CD4-positive, alpha-beta T cell treated with Interleukin-4 for 1 hour (primary cell): Measurements from ENCODE around the gene MTG1.
A peak's percentile ranks its signal among the peaks of the same experiment; 100 is the strongest.
"Not testable (repeated sequence)": the region's sequence is repeated elsewhere in the genome, so short reads cannot be mapped to it uniquely, and the experiment has no call there.

Experiments used
- DNase-seq, 2 donors: peaks; one replicate each; pipeline ENCODE4 v3.0.0-alpha.2; 2020 to 2022

Gene MTG1

DNA sequence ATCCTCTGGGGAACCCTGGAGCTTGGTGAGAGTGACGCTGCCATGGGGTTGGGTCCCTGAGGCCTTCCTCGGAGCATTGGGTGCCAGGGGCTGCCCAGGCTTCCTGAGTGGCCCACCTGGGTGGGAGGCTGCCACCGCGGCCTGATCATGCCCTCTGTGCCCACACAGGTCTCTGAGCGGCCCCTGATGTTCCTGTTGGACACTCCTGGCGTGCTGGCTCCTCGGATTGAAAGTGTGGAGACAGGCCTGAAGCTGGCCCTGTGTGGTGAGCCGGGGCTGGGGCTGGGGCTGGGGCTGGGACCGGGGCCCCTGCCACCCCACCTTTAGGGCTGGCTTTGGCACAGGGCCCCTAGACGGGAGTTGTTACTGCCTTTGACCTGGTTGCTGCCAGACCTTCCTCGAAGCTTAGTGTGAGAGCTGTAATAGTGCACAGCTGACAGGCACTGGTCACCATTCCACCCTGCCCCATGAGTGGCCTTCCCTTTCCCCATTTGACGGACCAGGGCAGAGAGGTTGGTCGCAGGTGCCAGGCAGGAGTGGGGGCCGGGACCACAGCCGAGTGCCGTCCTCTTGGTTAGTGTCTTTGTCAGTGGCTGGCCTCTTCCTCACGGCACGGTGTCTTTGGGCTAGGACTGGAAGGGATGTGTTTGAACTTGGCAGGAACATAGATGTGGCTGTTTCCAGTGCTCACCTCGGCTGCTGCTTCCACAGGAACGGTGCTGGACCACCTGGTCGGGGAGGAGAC lies 8.2 kb downstream of the MTG1 start:
- DNase-seq = peak in 1 of 2 donors; percentile 9

DNA sequence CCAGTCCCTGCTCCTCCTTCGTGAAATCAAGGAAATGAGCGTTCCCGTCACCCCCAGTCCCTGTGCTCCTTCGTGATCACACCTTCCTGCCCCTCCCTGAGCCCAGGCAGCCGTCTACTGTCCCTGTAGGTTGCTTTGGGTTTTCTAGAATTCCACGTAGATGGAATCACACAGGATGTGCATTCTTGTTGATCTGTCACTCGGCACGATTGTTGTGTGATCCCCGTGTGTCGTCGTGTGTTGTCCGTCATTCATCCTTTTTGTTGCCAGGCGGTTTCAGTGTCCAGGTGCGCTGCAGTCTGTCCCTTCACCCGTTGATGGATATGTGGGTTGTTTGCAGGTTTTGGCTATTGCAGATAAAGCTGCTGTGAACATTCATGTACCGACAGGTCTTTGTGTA lies 9.4 kb downstream of the MTG1 start:
- no peak for DNase-seq

DNA sequence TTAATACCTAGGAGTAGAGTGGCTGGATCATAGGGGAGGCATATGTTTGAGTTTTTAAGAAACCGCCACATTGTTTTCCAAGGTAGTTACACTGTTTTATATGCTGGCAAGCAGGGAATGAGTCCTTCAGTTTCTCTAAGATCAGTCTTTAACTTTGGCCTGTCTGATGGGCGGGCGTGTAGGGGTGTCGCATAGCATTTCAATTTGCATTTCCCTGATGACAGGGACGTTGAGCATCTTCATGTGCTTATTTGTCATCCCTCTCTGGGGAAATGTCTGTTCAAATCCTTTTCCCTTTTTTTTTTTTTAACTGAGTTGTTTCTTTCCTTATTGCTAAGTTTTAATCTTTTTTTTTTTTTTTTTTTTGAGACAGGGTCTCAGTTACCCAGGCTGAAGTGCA lies 9.8 kb downstream of the MTG1 start:
- no peak for DNase-seq

DNA sequence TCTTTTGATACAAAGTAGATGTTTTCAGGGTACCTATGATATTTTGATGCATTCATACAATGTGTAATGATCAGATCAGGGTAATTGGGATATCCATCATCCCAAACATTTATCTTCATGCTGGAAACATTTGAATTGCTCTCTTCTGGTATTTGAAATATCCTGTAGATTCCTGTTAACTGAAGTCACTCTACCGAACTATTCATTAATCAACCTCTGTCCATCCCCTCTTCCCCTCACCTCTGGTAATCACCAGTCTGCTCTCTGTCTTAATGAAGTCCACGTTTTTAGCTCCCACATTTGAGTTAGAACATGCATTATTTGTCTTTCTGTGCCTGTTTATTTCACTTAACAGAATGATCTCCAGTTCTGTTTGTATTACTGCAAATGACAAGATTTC lies 11.3 kb downstream of the MTG1 start:
- DNase-seq = no peak

DNA sequence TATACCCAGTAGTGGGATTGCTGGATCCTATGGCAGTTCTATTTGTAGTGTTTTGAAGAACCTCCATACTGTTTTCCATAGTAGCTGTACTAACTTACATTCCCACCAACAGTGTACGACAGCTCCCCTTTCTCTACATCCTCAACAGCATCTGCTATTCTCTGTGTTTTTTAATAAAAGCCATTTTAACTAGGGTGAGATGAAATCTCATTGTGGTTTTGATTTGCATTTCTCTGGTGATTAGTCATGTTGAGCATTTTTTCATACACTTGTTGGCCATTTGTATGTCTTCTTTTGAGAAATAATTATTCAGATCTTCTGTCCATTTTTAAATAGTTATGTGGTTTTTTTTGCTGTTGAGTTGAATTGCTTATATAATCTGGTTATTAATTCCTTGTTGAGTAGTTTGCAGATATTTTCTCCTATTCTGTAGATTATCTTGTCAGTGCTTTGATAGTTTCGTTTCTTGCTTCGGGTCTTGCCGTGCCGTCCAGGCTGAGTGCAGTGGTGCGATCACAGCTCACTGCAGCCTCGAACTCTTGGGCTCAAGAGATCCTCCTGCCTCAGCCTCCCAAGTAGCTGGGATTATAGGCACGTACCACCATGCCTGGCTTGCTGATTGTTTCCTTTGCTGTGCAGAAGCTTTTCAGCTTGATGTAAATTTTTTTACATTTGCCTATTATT lies 12.0 kb downstream of the MTG1 start:
- DNase-seq = no peak

DNA sequence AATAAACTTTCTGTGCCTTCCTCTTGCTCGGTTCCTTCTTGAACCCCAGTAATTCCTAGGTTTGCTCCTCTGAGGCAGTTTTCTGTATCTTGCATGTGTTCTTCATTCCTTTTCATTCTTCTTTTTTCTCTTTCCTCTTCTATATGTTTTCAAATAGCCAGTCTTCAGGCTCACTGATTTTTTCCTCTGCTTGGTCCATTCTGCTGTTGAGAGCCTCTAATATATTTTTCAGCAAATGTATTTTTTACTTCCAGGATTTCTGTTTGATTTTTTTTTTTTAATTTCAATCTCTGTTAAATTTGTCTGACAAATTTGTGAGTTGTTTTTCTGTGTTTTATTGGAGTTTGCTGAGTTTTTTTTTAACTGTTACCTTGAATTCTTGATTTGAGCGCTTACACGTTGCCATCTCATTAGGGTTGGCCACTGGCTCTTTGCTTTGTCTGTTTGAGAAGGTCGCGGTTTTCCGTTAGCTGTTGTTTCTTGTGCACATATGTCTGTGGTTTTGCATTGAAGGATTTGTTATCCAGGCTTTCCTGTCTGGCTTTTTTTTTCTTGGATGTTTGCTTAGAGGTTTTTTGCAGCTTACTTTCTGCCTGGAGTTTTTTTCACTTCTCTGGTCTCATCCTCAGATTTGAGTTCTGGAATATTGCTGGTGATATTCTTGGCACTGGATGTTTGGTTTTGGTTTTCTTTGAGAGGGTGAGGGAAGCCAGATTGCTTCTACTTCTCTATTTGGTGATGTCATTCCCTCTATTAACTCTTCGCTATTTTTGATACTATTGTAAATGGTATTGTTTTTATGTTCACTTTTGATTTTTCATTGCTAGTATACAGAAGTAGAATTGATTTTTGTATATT lies 17.8 kb downstream of the MTG1 start:
- DNase-seq = no peak

DNA sequence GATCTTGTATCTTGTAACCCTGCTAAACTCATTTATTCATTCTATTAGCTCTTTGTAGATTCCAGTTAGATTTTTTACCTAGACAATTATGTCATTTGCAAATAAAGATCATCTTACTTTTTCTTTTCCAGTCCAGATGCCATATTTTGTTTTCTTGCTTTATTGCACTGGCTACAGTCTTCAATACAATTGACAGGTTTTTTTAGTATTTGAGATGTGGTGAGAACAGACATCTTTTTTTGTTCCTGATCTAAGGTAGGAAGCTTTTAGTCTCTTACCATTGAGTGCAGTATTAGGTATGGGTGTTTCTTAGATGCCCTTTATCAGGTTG lies 18.4 kb downstream of the MTG1 start:
- no peak for DNase-seq

DNA sequence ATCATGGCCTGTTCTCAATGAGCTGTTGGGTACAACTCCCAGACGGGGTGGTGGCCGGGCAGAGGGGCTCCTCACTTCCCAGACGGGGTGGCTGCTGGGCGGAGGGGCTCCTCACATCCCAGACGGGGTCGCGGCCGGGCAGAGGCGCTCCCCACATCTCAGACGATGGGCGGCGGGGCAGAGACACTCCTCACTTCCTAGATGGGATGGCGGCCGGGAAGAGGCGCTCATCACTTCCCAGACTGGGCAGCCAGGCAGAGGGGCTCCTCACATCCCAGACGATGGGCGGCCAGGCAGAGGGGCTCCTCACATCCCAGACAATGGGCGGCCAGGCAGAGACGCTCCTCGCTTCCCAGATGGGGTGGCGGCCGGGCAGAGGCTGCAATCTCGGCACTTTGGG lies 20.4 kb downstream of the MTG1 start:
- DNase-seq = not testable (repeated sequence)

DNA sequence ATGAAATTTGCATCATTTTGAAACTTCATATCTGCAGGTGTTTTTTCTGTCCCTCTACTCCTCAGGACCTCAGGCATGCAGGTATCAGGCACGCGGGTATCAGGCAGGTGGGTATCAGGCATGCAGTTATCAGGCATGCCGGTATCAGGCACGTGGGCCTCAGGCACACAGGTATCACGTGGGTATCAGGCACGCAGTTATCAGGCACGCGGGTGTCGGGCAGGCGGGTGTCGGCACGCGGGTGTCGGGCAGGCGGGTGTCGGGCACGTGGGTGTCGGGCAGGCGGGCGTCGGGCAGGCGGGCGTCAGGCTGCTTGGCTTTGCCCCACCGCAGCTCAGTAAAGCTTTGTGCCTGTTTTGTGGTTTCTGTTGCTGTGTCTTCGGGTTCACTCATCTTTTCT lies 21.8 kb downstream of the MTG1 start:
- no peak for DNase-seq

DNA sequence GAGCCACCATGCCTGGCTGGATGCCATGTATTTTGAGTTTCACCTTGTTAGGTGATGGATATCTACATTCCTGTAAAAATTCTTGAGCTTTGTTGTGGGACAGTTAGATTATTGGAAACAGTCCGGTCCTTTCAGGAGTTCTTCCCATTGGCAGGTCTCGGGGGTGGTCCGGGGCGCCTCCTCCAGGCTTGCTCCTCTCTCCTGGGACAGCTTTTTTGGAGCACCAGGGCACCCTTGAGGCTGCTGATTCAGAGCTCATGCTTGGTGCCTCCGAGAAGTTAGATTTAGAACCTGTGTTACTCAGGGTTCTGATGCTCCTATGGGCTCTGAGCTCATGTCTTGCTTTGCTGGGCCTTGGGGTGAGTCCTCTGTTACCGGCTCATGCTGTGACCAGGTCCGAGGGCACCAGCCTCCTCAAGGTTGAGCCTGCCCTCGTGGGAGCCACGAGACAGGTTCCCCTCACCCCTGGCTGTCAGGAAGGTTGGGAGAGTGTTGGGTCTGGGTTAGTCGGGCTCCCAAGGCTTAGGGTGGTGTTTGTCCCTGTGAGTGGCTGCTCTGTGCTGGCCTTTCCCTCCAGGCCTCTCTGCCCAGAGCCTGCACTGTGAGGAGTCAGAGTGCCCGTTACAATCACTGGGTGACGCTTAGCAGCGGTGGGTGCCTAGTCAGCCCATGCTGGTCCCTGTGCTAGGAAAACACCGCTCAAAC lies 24.5 kb downstream of the MTG1 start:
- DNase-seq = no peak

DNA sequence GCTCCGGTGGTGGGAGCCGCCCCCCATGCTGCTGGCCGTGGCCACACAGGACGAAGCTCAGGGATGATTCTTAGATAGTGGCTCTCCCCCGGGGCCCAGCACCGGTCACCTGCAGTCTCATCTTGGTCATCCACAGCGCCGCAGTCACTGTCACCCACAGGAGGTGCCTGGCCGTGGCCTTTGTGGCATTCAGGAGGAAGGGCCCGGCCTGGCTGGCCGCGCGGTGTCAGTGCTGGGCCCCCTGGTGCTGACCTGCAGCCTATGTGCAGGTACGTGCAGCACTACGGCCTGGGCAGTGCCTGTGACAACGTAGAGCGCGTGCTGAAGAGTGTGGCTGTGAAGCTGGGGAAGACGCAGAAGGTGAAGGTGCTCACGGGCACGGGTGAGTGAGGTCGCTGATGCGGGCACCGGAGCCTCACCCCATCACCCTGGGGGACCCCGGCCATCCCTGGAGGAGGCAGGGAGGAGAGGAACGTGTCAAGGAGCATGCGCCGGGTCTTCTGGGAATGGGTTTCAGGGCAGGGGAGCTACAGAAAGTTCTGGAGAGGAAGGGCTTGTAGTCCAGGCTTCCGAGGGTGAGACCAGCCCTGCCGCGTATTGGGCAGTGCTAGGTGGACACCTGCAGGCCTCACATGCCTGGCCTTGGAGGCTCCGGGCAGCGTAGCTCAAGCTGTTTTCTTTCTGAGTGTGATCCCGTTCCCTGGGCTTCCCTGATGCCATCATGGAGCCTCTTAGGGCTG lies 25.4 kb downstream of the MTG1 start:
- no peak for DNase-seq

DNA sequence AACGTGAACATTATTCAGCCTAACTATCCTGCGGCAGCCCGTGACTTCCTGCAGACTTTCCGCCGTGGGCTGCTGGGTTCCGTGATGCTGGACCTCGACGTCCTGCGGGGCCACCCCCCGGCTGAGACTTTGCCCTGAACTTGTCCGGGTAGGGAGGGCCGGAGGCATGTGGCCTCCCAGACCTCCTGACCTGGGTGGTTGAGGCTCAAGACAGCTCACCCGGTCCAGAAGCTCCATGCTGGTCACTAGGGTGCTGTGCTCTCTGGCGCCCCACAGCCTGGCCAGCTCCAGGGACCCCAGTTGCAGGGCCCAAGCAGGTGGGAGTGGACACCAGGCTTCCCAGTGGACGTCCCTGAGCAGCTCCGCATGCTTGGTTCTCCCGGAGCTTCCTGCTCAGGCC lies 26.1 kb downstream of the MTG1 start:
- DNase-seq = no peak

DNA sequence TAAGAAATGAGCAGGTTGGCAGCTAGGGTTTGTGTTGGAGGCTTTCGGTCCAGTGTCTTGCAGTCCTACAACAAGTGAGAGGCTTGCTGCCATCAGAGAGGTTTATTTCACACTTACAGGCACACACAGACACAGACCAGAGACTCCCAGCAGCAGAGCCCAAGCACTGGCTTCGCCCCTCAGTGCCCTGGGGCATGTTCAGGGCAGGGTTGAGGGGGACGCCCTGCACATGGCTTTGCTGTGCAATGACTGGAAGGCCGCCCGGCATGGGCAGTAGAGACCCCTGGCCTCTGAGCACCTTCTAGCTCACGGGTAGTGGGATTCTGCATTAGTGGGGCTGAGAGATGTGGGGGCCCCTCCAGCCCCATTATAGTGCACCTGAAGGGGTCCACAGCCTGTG lies 26.6 kb downstream of the MTG1 start:
- no peak for DNase-seq

DNA sequence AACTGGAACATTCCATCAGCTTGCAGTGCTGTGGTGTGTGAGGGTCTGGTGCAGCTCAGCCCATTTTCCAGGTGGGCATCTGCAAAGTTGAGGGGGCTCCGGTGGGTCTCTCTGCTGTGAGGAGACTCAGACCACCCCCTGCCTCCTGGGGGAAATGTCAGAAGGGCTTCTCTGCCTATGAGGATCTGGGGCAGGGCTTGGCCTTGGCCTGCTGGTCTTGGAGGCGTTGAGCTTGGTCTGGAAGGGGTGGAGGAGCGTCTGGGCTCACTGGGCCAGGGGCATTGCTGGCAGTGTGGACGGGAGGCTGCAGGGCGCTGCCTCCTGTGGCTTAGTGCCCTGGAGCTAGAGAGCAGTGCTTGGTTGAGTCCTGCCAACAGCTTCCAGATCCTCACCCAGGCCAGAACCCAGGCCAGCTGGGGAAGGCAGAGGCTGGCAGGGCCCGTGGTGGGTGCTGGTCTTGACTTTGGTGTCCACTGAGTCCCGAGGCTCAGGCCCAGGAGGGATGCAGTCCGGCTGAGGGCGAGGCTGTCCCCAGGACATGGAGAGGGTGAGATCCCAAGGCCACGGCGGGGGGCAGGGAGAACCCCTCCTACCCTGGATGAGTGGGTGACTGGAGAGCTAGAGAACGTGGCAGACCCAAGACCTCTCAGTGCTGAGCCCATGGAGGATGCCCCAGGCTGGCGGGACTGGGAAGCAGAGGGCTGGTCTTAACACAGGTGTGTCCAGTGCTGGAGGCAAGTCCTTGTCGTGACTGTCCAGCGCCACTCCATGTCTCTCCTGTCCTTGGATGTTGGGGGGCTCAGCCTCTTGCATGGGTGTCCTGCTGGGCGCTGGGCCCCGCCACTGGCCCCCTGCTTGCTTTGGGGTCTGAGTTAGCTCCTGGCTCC lies 27.6 kb downstream of the MTG1 start:
- DNase-seq = no peak

DNA sequence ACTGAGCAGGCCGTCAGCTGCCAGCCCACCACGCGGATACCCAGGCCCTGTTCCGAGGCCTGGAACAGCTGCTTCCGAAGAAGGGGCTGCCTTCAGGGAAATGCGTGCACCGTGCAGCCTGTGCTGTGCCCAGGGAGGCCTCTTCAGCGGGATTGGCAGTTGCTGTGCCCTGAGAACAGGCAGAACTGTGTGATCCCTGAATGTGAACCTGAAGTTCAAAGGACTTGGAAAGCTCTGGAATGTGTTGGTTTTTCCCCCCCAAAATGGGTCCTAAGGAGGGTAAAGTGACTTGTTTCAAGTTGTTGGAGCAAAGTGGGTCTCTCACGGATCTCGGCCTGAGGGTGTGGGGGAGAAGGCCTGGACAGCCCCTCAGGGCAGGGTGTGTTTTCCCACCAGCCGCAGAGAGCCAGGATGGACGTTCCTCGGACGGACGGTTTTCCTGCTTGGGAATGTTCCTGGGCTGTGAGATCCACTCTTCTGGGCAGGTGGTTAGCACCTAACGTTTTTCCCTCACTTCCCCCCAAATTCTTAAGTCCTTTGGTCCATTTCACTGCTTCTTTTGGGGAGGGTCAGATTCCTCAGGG lies 28.4 kb downstream of the MTG1 start:
- DNase-seq = no peak

DNA sequence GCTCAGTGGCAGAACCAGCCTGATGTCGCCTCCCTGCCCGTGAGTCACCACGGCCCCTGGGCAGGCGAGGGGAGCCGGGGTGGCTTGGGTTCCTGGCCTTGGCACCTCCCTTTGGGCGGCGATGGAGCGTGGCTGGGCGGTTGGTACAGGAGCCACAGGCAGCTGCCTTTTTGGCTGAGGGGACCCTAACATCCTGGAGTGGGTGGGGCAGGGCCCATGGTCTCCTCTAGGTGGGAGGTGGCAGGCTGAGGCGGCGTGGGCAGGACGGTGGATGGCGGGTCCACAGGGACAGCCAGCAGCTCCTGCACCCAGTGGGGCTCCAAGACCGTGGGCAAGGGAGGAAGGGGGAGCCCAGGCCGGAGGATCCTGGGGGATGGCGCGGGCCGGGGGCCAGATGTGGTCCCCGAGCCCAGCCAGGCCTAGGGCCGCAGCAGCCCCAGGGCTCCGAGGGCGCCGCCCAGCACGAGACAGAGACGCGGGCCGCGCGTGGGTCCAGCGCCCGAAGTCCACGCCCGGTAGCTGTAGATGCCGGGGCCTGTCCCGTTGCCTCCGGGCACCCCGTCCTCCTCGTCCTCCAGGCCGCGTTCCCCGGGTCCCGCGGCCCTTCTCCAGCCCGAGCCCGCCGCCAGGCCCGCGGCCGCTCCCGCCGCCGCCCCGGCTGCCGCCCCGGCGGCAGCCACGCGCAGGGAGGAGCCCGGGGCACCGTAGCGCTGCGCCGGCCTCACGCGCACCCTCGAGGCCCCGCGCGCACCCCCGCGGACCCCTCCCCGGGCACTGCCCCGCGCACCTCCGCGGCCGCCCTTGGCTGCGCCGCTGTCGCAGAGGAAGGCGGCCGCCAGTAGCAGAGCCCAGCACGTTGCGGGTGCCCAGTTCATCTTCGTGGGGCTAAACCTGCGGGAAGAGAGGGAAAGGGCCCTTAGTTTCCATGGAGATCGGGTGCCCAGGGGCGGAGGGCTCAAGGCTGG lies 29.1 kb downstream of the MTG1 start:
- no peak for DNase-seq

DNA sequence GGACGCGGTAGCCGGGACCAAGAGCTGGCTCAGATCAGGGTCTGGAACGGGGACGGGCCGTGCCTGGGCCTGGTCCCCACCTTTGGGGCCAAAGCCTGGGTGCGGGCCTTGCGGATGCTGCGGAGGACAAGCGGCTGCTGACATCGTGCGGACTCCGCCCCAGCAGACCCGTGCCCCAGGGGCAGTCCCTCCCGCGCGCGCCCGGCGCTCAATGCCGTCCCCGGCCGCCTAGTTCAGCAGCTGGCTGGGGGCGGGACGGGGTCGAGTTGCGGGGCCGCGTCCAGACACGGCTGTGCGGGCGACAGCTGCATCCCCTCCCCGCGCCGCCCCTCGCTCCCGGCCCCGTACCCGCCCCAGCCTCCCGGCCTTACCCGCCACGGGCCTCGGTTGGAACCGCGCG lies 30.1 kb downstream of the MTG1 start:
- DNase-seq = not testable (repeated sequence)

DNA sequence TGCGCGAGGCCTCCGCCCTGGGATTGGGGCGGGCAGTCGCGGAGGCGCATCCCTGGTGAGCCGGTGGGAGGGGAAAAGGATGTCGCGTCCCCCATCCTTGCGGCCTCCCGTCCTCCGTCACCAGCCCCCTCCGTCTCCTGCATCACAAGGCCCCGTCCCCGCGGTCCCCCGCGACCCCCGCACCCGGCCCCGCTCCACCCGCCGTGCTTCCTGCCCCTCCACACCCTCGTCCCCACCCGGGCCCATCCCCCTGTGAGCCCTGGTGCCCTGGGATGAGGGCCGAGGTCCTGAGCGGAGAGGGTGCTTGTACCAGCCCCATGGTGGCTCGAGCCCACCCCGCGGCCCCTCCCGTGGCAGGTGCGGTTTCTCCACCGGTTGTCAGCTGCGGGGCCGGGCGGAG lies 30.6 kb downstream of the MTG1 start, which contains the start of gene SPRN:
Gene SPRN (minus strand): TSS at position 25 of the 400 bp plus-strand sequence. CDS start 944 bp downstream, outside the sequence.
- DNase-seq = not testable (repeated sequence)

DNA sequence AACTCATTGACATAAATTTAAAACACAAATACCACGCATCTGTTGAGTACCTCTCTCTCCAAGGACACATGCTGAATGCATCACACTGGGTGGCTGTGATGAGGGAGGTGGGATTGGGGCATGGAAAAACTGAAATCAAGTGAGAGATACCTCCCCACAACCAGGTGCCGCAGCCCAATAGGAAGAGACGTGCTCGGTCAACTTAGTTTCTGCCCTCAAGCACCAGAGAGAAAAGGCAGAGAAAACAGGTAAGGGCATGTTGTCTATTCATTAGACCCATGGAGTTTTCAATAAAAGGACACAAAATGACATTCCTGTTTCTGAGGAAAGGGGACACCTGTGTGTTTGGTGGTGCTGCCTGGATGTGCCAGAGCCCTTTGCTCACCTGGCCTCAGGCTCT lies 35.6 kb downstream of the MTG1 start:
- DNase-seq = not testable (repeated sequence)
